Hypothalamus (tissue), 51 donors: ENCODE data around the gene CYP51A1.
"Not testable (repeated sequence)": the region's sequence is repeated elsewhere in the genome, so short reads cannot be mapped to it uniquely, and the experiment has no call there.

ENCODE experiments used
- DNase-seq, 51 donors: peaks; one replicate each; lab custom pipeline; 2025; lab: John Stamatoyannopoulos, UW

CYP51A1 gene

DNA sequence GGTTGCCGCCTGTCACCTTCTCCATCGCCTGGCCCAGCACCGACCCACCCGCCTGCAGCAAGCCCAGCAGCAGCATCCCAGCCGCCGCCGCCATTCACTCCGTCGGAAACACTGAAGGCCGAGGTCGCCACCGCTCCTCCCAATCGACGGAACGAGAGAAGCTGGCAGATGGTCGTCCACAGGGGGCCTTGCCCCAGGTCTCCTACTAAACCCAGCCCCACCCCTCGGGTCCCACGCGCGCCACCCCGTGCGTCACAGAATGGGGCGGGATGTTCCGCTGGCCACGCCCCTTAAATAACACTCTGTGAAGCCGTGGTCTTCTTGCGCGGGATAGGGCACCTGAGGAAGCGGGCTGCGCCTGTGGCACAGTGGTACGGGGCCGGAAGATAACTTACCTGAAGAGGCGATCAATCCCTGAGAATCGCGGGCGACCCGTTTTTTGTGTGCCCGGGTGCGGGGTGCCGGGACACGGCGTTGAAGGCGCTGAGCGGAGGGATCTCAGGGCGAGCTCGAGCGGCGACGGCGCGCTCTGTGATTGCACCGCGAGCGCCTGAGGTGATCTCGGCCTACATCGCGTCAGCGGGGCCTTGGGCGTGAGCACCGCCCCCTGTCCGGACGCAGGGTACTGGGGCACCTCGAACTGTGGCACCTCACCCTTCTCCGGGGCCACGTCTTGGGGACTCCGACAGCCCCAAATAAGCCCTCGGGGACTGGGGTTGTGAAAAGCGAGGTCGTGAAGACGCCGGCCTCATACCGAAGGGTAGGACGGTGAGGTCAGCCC, at the start of gene CYP51A1:
TSS of gene CYP51A1 (minus strand) at position 207 of the 781 bp plus-strand sequence. CDS start at position 94, 113 bp downstream.
- peak; percentile 74 to 99 (median 92) for DNase-seq

DNA sequence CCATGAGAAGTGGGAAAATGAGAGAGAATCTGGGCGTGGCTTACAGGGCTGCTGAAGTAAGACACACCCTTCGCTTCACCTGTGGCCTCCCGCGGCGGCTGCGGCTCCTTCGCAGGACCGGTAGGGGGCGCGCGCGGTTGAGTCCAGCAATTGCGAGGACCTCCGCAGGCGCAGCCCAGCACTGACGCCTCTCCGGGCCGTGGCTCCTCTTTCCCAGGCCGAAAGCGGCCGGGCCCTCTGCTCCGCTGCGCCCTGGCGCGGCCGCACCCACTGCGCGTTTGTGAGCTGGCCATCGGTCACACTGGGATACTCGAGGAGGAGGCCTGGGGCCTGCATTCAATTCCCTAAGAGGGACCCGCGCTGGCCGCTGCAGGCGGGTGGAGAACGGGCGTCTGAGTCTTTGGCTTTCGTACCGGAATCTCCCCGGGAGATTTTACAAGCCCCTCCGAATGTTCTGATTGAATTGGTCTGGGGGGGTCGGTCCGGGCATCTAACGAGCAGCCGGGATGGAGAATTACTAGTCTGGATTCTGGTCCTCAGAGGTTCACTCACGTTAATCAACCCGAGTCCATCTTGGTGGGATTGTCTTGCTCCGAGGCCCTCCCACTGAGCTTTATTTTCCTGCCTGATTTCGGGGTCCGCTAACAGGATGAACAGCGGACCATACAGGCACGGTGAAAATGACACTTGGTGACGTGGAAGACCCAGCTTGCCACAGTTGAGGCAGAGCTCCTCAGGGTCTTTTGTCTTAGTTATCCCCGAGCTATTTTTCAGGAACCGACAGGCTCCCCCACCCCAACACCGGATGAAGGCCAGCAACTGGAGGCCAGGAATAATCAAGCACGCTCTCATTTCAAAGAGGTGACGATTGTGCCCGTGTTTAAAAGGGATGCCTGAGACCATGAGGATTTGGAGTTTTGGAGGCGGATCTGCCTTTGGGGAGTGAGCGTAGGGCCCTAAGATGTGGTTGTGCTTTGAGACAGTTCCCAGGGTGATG, 44.9 kb upstream of the CYP51A1 start, which contains the start of gene LRRD1:
TSS of gene LRRD1 (minus strand) at position 215 of the 997 bp plus-strand sequence. CDS start 13,940 bp downstream, outside the sequence.
- DNase-seq = peak; percentile 39 to 91 (median 76)

DNA sequence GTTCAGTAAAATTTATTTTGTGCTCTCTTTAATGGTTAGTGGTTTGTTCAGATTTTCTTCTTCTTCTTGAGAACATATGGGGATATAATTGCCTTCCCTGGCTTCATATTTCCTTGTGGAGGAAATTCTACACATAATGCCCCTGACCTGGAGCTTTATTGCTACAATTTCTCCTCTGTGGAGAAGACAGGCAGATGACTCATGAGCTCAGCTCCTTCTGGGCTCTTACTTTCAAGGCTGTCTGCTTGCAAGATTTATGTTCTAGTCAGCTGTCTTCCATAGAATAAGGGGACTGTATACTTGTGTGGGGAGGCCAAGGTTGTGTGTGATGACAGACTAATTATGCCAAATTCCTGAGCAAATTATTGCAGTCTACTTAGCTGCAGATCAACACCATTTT, 43.1 kb upstream of the CYP51A1 start:
- DNase-seq = no peak

DNA sequence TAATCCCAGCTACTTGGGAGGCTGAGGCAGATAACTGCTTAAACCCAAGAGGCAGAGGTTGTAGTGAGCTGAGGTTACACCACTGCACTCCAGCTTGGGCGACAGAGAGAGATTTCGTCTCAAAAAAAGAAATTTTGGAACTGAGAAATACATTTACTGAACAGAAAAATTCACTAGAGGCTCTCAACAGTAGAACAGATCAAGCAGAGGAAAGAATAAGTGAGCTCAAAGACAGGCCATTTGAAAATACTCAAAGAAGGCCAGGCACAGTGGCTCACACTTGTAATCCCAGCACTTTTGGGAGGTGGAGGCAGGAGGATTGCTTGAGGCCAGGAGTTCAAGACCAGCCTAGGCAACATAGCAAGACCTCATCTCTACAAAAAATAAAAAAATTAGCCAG, 35.3 kb upstream of the CYP51A1 start:
- not testable (repeated sequence) for DNase-seq

DNA sequence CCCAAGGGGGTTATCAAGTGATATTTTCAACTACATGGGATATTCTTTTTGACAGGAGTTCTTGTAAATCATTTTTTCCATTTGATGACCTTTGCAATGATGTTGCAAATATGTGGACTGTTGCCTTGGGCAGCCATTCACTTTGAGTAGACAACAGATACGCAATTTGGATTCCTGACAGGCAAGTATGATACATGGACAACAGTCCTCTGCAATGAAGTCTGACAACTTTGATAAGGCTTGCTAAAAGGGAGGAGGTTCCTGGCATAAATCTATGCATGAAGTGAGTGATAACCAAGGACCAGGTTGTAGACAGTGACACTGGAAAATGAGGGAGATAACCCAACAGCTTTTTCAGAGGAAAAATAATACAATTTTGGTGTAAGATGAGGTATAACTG, 27.0 kb upstream of the CYP51A1 start:
- no peak for DNase-seq

DNA sequence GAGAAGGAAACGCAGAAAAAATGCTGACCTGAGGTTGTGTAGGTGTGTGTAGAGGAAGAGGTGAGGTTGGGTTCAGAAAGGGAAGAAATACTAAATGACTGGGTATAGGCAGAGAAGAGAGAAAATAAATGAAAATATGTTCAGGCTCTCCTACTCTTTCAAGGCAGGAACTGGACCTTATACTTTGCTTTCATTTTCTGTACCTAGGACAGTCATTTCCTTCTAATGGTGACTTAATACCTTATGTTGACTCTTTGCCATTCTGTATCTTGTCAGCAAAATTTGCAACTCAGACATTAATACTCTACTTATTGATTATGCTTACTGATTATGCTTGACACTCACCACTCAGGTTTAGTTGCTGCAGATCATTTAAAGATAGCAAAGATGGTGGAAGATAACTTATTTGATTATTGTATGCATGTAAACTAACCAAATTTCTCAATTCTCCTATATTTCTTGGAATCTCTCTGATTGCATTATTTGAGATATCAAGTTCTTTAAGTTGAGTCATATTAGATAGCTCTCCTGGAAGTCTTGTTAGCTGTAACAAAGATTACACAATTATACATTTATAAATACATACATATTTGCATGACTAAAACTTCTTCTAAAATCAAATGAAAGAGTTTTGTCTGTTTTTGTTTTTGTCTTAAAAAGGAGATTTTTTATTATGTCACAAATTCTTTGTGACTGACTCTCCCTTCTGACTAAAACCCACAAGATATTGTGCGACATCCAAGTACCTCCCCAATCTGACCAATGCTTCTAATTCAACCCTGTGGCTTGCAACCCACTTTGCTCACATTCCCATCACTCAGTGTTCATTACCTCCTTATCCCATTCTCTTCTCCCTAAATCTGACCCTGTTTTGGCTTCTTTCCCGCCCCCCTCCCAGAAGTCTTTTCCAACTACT, 24.6 kb upstream of the CYP51A1 start:
- no peak for DNase-seq

DNA sequence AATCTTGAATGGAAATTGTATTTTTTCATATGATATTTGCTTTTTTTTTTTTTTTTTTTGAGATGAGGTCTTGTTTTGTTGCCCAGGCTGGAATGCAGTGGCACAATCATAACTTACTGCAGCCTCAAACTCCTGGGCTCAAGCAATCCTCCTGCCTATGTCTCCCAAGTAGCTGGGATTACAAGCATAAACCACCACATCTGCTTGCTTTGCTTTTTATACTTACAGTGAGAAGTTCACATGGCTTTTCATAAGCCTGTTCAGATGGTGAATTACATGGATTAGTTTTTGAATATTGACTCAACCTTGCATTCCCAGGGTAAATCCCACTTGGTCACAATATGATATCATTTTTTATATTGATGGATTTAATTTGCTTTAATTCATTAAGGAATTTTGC, 22.7 kb upstream of the CYP51A1 start:
- no peak for DNase-seq

DNA sequence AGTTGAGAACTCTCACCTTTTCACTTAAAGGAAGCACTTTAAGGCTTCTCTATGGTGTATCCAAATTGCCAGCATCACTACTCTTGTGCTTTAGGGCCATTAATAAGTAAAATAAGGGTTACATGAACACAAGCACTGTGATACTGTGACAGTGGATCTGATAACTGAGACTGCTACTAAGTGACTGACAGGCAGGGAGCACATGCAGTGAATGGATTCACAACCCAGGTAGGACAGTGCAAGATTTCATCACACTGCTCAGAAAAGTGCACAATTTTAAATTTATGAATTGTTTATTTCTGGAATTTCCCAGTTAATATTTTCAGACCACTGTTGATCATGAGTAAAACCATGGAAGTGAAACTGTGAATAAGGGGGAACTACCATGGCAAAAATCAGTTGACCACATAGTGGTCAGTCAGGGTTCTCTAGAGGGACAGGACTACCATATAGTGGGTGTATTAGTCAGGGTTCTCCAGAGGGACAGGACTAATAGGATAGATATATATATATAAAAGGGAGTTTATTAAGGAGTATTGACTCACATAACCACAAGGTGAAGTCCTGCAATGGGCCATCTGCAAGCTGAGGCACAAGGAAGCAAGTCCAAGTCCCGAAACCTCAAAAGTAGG, 20.9 kb upstream of the CYP51A1 start:
- DNase-seq = no peak

DNA sequence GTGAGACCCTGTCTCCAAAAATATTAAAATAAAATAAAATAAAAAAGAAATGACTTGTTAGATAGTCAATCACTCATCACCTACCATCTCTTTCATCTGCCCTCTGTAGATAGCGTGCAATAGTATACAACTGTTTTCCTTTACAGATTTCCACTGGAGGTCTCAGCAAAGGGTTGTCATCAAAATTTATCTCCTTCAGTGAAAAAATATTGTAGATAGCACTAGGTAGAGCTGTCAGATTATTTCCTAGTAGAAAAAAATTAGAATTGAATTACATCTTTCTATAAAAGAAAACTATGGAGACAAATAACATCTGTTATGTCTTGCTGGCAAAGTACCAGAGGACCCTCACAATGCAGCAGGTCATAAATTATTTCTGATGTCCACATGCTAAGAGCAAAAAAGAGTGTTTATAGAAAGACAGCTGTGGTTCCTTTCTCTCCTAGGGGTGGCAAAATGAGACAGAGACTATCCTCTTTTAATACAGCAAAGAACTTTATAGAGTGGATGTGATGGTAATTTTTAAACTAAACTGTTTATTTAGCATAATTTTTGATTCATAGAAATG, 16.3 kb upstream of the CYP51A1 start:
- no peak for DNase-seq

DNA sequence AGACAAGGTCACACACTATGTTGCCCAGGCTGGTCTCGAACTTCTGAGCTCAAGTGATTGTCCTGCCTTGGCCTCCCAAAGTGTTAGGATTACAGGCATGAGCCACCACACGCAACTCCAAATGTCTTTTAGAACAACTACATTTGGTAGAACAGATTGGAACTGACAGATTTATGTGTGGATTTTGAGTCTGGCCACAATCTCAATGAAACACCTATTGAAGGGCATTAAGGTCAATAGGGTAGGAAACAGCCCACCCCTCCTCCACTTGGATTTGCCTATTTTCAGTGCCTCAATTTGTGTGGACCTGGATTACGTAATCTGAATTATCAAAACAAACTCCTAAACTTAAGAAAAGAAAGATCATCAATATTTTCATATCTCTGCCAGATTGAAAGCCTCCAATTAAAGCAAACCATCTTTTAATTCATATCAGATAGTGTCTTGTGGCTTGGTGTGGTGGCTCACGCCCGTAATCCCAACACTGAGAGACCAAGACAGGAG, 15.5 kb upstream of the CYP51A1 start:
- no peak for DNase-seq

DNA sequence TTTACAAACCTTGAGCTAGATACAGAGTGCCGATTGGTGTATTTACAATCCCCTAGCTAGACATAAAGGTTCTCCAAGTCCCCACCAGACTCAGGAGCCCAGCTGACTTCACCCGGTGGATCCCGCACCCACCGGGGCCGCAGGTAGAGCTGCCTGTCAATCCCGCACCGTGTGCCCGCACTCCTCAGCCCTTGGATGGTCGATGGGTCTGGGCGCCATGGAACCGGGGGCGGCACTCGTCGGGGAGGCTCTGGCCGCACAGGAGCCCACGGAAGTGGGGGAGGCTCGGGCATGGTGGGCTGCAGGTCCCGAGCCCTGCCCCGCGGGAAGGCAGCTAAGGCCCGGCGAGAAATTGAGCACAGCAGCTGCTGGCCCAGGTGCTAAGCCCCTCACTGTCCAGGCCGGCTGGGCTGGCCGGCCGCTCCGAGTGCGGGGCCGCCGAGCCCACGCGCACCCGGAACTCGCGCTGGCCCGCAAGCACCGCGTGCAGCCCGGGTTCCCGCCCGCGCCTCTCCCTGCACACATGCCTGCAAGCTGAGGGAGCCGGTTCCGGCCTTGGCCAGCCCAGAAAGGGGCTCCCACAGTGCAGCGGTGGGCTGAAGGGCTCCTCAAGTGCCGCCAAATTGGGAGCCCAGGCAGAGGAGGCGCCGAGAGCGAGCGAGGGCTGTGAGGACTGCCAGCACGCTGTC, 9.1 kb upstream of the CYP51A1 start:
- not testable (repeated sequence) for DNase-seq

DNA sequence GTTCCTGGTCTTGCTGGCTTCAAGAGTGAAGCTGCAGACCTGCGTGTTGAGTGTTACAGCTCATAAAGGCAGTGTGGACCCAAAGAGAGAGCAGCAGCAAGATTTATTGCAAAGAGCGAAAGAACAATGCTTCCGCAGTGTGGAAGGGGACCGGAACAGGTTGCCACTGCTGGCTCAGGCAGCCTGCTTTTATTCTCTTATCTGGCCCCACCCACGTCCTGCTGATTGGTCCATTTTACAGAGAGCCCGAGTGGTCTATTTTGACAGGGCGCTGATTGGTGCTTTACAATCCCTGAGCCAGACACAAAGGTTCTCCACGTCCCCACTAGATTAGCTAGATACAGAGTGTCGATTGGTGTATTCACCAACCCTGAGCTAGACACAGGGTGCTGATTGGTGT, 8.5 kb upstream of the CYP51A1 start:
- not testable (repeated sequence) for DNase-seq

DNA sequence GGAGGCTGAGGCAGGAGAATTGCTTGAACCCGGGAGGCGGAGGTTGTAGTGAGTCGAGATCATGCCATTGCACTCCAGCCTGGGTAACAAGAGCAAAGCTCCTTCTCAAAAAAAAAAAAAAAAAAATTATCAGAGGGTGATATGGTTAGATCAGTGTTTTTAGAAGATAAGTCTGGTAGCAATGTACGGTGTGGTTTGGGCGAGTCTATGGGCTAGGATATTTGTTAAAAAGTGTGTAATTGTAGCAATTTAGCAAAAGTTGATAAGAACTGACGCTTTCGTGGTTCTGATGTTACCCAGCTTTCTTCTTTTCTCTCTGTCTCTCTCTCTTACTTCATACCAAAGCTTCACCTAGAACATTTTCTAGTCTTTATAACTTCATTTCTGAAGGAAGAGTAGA, 6.9 kb upstream of the CYP51A1 start:
- DNase-seq = no peak

DNA sequence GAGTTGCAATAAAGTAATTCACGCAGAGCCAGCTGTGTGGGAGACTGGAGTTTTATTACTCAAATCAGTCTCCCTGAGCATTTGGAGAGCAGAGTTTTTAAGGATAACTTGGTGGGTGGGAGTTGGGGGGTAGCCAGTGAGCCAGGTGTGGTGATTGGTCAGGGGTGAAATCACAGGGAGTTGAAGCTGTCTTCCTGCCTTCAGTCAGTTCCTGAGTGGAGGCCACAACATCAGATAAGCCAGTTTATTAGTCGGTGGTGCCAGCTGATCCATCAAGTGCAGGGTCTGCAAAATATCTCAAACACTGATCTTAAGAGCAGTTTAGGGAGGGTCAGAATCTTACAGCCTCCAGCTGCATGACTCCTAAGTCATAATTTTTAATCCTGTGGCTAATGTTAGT, 3.3 kb upstream of the CYP51A1 start:
- DNase-seq = no peak

DNA sequence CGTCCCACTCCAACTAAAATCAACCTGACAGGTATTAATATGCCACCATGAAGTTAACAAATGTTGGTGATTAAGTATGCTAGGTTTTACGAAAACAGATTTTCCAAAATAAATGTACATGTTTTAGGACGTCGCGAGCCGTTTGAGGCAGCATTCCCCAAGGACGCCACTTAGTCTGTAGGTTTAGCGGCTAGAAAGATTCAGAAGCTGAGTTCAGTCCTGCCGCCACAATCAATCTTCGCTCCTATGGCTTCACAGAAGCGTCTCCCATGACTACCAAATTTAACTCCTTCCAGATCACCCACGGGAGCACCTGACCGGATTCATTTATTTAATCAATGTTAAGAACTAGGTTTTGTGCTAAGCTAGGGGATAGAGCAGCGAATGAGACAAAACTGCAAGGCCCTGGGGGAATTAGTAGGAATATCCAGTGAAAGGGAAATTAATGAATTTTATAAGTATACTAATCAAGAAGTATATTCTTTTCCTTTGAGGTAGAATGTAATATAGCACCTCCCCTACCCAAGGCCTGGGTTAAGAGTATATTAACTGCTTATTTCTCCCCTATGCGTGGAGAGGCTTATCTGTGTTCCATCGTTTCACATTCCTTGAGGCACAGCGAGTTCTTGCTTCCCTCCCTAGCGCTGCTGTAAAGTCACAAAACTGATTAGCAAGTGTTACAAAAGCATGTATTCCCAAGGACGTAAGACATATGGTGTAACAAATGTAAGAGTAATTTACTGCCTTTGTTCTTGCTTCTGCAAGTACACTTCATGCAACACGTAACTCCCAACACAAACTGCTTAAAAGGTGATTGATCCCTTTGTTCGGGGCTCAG, 994 bp upstream of the CYP51A1 start:
- DNase-seq = peak in 16 of 51 donors; percentile 7 to 84 (median 32)

DNA sequence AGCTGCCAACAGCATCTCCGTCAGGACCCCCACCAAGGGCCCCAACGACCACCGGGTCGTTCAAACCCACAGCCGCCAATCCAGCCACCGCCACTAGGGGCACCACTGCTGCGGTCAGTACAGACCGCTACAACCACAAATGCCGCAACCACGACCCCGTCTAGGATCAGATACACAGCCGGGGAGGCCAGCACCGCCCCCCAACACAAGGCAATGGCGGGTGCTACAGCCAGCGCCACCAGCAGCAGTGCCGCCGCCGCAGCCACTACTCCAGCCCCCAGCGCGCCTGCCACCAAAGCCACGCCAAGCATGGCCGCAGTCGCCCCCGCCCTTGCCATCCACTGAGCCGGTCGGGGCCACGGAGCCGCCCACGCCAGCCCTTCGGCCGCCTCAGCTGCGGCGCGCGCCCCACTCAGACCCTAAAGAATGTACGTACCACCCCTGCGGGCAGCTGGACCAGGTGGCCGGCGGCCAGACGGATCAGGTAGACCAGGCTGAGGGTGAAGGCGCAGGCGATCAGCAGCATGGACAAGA, 473 bp downstream of the CYP51A1 start:
- peak in 50 of 51 donors; percentile 13 to 93 (median 64) for DNase-seq

DNA sequence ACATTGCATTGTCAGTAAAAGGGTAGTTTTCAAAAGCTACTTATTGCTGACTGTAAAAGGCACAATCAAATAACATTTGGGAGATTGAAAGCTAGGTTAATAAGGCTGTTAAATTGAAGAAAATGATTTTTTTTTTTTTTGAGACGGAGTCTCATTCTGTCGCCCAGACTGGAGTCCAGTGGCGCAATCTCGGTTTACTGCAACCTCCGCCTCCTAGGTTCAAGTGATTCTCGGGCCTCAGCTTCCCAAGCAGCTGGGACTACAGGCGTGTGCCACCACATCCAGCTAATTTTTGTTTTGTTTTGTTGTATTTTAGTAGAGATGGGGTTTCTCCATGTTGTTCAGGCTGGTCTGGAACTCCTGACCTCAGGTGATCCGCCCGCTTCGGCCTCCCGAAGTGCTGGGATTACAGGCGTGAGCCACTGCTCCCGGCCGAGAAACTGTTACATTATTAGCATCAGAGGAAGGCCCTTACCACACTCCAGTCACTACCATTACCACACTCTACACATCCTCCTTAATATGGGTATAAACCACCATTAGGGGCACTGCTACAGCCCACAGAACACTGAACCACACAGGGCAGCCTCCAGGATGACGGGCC, 1.0 kb downstream of the CYP51A1 start:
- peak in 1 of 51 donors; percentile 24 for DNase-seq
